Endodermal cell (in vitro differentiated cells): ENCODE measurements around the gene ACVR1. TPM values are rescaled to one million over a fixed set of nuclear protein-coding genes. Genes with fewer than 3 reads are reported as not detected.
"Not testable (repeated sequence)": the region's sequence is repeated elsewhere in the genome, so short reads cannot be mapped to it uniquely, and the experiment has no call there.

ENCODE experiments used
- DNase-seq: peaks from one replicate; pipeline ENCODE4 v3.0.0-alpha.2; 2017
- H3K27ac ChIP-seq: 2 replicates; pipeline ENCODE4 v1.5.1; 2013; ENCODE audit warnings: mild to moderate bottlenecking, low read depth, low read length, moderate library complexity
- H3K27me3 ChIP-seq: 2 replicates; pipeline ENCODE4 v1.6.1; 2013; ENCODE audit warnings: mild to moderate bottlenecking, low read length, moderate library complexity; ENCODE audit not compliant: insufficient read depth, control insufficient read depth, poor library complexity, severe bottlenecking
- H3K36me3 ChIP-seq: 2 replicates; pipeline ENCODE4 v1.7.0; 2013; ENCODE audit warnings: mild to moderate bottlenecking, low read length, moderate library complexity; ENCODE audit not compliant: control insufficient read depth, insufficient read depth
- H3K4me1 ChIP-seq: one replicate; pipeline ENCODE4 v1.7.0; 2013; ENCODE audit warnings: low read length; ENCODE audit not compliant: control insufficient read depth, insufficient read depth
- H3K4me3 ChIP-seq: 2 replicates; pipeline ENCODE4 v1.5.1; 2013; ENCODE audit warnings: mild to moderate bottlenecking, low read length, moderate library complexity
- H3K9ac ChIP-seq: 2 replicates; pipeline ENCODE4 v1.6.1; 2013; ENCODE audit warnings: mild to moderate bottlenecking, low read length, moderate library complexity; ENCODE audit not compliant: poor library complexity, severe bottlenecking; ENCODE audit errors: extremely low read depth
- H3K9me3 ChIP-seq: 2 replicates; pipeline ENCODE4 v1.6.1; 2013; ENCODE audit warnings: mild to moderate bottlenecking, low read length, moderate library complexity; ENCODE audit not compliant: control insufficient read depth
- H3K27ac Mint-ChIP-seq: 2 replicates; pipeline ENCODE4 v1.8.0; 2020; ENCODE audit warnings: mixed read lengths
- H3K27me3 Mint-ChIP-seq: 2 replicates; pipeline ENCODE4 v1.8.0; 2021; ENCODE audit warnings: mild to moderate bottlenecking, mixed read lengths; ENCODE audit not compliant: insufficient read depth
- H3K36me3 Mint-ChIP-seq: 2 replicates; pipeline ENCODE4 v1.8.0; 2020; ENCODE audit warnings: low read depth, mixed read lengths
- H3K4me1 Mint-ChIP-seq: 2 replicates; pipeline ENCODE4 v1.8.0; 2020; ENCODE audit warnings: mixed read lengths
- H3K4me3 Mint-ChIP-seq: 2 replicates; pipeline ENCODE4 v1.8.0; 2020; ENCODE audit warnings: mild to moderate bottlenecking, moderate library complexity, mixed read lengths
- H3K9me3 Mint-ChIP-seq: 2 replicates; pipeline ENCODE4 v1.8.0; 2020; ENCODE audit warnings: mild to moderate bottlenecking, mixed read lengths
- WGBS, 2 experiments: methylation state at CpG; one replicate each; pipeline versions ENCODE4 v1.1.5 to v1.1.7; 2013; ENCODE audit warnings: missing lambda C conversion rate in 2 of 2, mixed read lengths in 1 of 2; ENCODE audit not compliant: insufficient coverage in 1 of 2, insufficient read length in 1 of 2; 5-methylcytosine and 5-hydroxymethylcytosine counted together
- total RNA-seq, 2 donors: library from RNA; stranded (reverse); fragmentation: NEBNext Ultra II Directional in 1 of 2; extraction: Animal tissue kit (Norgen Biotek cat#: 25700) in 1 of 2; gene quantifications; 2 replicates in 1 of 2; 3 replicates in 1 of 2; pipeline ENCODE4 v1.2.1, GENCODE V29; 2021
- TF ChIP-seq, protein P1 (sequence below): fragments of 200-600 bp; sonication (generic); conservative IDR thresholded peaks from 2 replicates; pipeline ENCODE4 v1.5.0; 2021; ENCODE audit warnings: antibody characterized with exemption, mild to moderate bottlenecking

Gene ACVR1
- total RNA-seq, 2 donors from 2014 or later: 21.1 to 26.9 TPM

DNA sequence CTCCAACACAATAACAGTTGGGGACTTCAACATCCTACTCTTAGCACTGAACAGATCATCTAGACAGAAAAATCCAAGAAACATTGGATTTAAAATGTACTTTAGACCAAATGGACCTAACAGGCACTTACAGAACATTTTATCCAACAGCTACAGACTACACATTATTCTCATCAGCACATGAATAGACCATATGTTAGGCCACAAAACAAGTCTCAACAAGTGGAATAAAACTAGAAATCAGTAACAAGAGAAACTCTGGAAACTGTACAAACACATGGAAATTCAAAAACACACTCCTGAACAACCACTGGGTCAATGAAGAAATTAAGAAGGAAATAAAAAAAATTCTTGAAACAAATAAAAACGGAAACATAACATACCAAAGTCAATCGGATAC, 117.5 kb downstream of the ACVR1 start:
- no peak overlapping the region for H3K4me3 ChIP-seq
- WGBS, 2 experiments: 95% methylated on average over 2 of the region's 2 CpGs; no CpG with 5 or more reads in 1 of the 2 experiments

DNA sequence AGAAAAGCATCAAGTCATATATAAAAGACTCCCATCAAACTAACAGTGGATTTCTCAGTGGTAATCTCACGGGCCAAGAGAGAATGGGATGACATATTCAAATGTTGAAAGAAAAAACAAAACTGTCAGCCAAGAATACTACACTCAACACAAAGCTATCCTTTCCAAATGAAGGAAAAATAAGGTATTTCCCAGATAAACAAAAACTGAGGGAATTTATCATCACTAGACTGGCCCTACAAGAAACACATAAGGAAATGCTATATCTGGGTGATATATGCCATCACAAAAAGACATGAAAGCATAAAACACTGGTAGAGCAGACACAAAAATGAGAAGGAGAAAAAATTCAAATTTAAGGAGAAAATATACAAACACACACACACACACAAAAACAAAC, 118.6 kb downstream of the ACVR1 start:
- H3K27me3 Mint-ChIP-seq: no peaks in the 10 kb centered on the region
- peaks cover 77% of the 10 kb centered on the region for H3K36me3 Mint-ChIP-seq

More for the DNA sequence above, 117.5 kb downstream of the ACVR1 start:
- TF ChIP-seq, protein P1, sequence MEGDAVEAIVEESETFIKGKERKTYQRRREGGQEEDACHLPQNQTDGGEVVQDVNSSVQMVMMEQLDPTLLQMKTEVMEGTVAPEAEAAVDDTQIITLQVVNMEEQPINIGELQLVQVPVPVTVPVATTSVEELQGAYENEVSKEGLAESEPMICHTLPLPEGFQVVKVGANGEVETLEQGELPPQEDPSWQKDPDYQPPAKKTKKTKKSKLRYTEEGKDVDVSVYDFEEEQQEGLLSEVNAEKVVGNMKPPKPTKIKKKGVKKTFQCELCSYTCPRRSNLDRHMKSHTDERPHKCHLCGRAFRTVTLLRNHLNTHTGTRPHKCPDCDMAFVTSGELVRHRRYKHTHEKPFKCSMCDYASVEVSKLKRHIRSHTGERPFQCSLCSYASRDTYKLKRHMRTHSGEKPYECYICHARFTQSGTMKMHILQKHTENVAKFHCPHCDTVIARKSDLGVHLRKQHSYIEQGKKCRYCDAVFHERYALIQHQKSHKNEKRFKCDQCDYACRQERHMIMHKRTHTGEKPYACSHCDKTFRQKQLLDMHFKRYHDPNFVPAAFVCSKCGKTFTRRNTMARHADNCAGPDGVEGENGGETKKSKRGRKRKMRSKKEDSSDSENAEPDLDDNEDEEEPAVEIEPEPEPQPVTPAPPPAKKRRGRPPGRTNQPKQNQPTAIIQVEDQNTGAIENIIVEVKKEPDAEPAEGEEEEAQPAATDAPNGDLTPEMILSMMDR: no peak
- Mint-ChIP-seq H3K9me3 (peaks cover 28% of the 10 kb centered on the region), H3K4me3 (no peak overlapping the region), H3K27me3 (no peaks in the 10 kb centered on the region), H3K27ac (no peak overlapping the region), H3K36me3 (peaks cover 76% of the 10 kb centered on the region), H3K4me1 (peaks cover 2% of the 10 kb centered on the region)
- H3K9ac ChIP-seq: no peak overlapping the region
- H3K27ac ChIP-seq: no peak overlapping the region
- no peaks in the 10 kb centered on the region for H3K27me3 ChIP-seq
- H3K4me1 ChIP-seq: no peaks in the 10 kb centered on the region
- DNase-seq: no peak
- H3K9me3 ChIP-seq: peaks cover 32% of the 10 kb centered on the region
- H3K36me3 ChIP-seq: peaks cover 52% of the 10 kb centered on the region

GRCh38 chr2:157756447-157756846, 119.7 kb downstream of the ACVR1 start:
- WGBS, 2 experiments: 91 to 100% methylated on average over 4 to 5 of the region's 5 CpGs
- not testable (repeated sequence) for H3K4me1 ChIP-seq, DNase-seq, H3K27me3 ChIP-seq, H3K27ac ChIP-seq, H3K4me3 Mint-ChIP-seq, H3K9ac ChIP-seq, H3K4me3 ChIP-seq, H3K27ac Mint-ChIP-seq, H3K4me1 Mint-ChIP-seq, H3K27me3 Mint-ChIP-seq
- Mint-ChIP-seq H3K36me3 (peaks cover 79% of the 10 kb centered on the region), H3K9me3 (peaks cover 28% of the 10 kb centered on the region)
- peaks cover 32% of the 10 kb centered on the region for H3K9me3 ChIP-seq
- peaks cover 47% of the 10 kb centered on the region for H3K36me3 ChIP-seq

More for the DNA sequence above, 118.6 kb downstream of the ACVR1 start:
- no peak for DNase-seq
- TF ChIP-seq, protein P1: no peak
- Histone ChIP-seq H3K4me1 (no peaks in the 10 kb centered on the region), H3K4me3 (no peak overlapping the region), H3K27me3 (no peaks in the 10 kb centered on the region), H3K36me3 (peaks cover 49% of the 10 kb centered on the region), H3K27ac (no peak overlapping the region), H3K9ac (no peak overlapping the region), H3K9me3 (peaks cover 32% of the 10 kb centered on the region)
- H3K4me1 Mint-ChIP-seq: peaks cover 2% of the 10 kb centered on the region
- H3K27ac Mint-ChIP-seq: no peak overlapping the region
- no peak overlapping the region for H3K4me3 Mint-ChIP-seq
- WGBS, 2 experiments: 94% methylated on average over 1 of the region's 1 CpG; no CpG with 5 or more reads in 1 of the 2 experiments
- H3K9me3 Mint-ChIP-seq: peaks cover 28% of the 10 kb centered on the region
